Measurements from ENCODE around the gene MMP24OS.

The MMP24OS gene

GRCh38 chr20:35277531-35278395, at the start of gene MMP24OS:
TSS of gene MMP24OS (minus strand) at chr20:35278122. CDS start at chr20:35277929, 193 bp downstream.
- H3K27me3 ChIP-seq, result no peaks in the 10 kb centered on the region
- peaks cover 0 to 39% (median 24%) of the 10 kb centered on the region in 4 donors for H3K4me1 ChIP-seq
- TF ChIP-seq CTCF (IDR thresholded peaks at IDR 0.05), result peak in 1 of 2 experiments; percentile 14
- peak within 1 kb of the TSS; percentile 95 to 99 for H3K27ac ChIP-seq
- H3K9me3 ChIP-seq, result no peaks in the 10 kb centered on the region
- peak within 1 kb of the TSS; percentile 84 to 95 for H3K4me3 ChIP-seq
- peak; percentile 86 to 95 for DNase-seq
- intact Hi-C loops (cut with DNase I; ENCODE audit: low total_unique reads), result loop anchor here (10.0 kb wide), 2 partner anchors 133 to 453 kb away; partner anchors contain the start of genes EDEM2 and NCOA6
- H3K36me3 ChIP-seq, result peaks cover 14 to 65% (median 23%) of the 10 kb centered on the region in 3 donors

- Histone ChIP-seq H3K27me3 (no peaks in the 10 kb centered on the region), H3K27ac (no peak overlapping the region), H3K9me3 (no peaks in the 10 kb centered on the region), H3K4me3 (no peak overlapping the region), H3K36me3 (peaks cover 0 to 6% (median 0%) of the 10 kb centered on the region in 3 donors), H3K4me1 (no peaks in the 10 kb centered on the region)
- no peak for TF ChIP-seq CTCF (IDR thresholded peaks at IDR 0.05)
- DNase-seq, result no peak
- intact Hi-C loops (cut with DNase I; ENCODE audit: low total_unique reads), result no loop called here
Observed at GRCh38 chr20:35327074-35327976, 49.4 kb upstream of the MMP24OS start.

GRCh38 chr20:35326740-35327073, 48.8 kb upstream of the MMP24OS start:
- intact Hi-C loops (cut with DNase I; ENCODE audit: low total_unique reads), result no loop called here
- H3K27ac ChIP-seq, result no peak overlapping the region
- TF ChIP-seq CTCF (IDR thresholded peaks at IDR 0.05), result no peak
- DNase-seq, result no peak
- H3K4me3 ChIP-seq, result no peak overlapping the region
- H3K9me3 ChIP-seq, result no peaks in the 10 kb centered on the region
- H3K4me1 ChIP-seq, result no peaks in the 10 kb centered on the region
- H3K27me3 ChIP-seq, result no peaks in the 10 kb centered on the region
- H3K36me3 ChIP-seq, result peaks cover 0 to 6% (median 0%) of the 10 kb centered on the region in 3 donors

GRCh38 chr20:35326021-35326739, 48.3 kb upstream of the MMP24OS start:
- H3K27ac ChIP-seq, result no peak overlapping the region
- no peak for TF ChIP-seq CTCF (IDR thresholded peaks at IDR 0.05)
- intact Hi-C loops (cut with DNase I; ENCODE audit: low total_unique reads), result no loop called here
- H3K9me3 ChIP-seq, result no peaks in the 10 kb centered on the region
- H3K27me3 ChIP-seq, result no peaks in the 10 kb centered on the region
- H3K4me1 ChIP-seq, result no peaks in the 10 kb centered on the region
- H3K36me3 ChIP-seq, result peaks cover 0 to 6% (median 0%) of the 10 kb centered on the region in 3 donors
- no peak overlapping the region for H3K4me3 ChIP-seq
- DNase-seq, result no peak

- Histone ChIP-seq H3K9me3 (no peaks in the 10 kb centered on the region), H3K27ac (no peak overlapping the region), H3K4me1 (no peaks in the 10 kb centered on the region), H3K36me3 (peaks cover 0 to 6% (median 0%) of the 10 kb centered on the region in 3 donors), H3K4me3 (no peak overlapping the region), H3K27me3 (no peaks in the 10 kb centered on the region)
- no peak for DNase-seq
- intact Hi-C loops (cut with DNase I; ENCODE audit: low total_unique reads), result no loop called here
- no peak for TF ChIP-seq CTCF (IDR thresholded peaks at IDR 0.05)
Observed at GRCh38 chr20:35325401-35325800, 47.5 kb upstream of the MMP24OS start.
